ENCODE data around the gene GLT6D1.
"Not testable (repeated sequence)": the region's sequence is repeated elsewhere in the genome, so short reads cannot be mapped to it uniquely, and the experiment has no call there.

The GLT6D1 gene

DNA sequence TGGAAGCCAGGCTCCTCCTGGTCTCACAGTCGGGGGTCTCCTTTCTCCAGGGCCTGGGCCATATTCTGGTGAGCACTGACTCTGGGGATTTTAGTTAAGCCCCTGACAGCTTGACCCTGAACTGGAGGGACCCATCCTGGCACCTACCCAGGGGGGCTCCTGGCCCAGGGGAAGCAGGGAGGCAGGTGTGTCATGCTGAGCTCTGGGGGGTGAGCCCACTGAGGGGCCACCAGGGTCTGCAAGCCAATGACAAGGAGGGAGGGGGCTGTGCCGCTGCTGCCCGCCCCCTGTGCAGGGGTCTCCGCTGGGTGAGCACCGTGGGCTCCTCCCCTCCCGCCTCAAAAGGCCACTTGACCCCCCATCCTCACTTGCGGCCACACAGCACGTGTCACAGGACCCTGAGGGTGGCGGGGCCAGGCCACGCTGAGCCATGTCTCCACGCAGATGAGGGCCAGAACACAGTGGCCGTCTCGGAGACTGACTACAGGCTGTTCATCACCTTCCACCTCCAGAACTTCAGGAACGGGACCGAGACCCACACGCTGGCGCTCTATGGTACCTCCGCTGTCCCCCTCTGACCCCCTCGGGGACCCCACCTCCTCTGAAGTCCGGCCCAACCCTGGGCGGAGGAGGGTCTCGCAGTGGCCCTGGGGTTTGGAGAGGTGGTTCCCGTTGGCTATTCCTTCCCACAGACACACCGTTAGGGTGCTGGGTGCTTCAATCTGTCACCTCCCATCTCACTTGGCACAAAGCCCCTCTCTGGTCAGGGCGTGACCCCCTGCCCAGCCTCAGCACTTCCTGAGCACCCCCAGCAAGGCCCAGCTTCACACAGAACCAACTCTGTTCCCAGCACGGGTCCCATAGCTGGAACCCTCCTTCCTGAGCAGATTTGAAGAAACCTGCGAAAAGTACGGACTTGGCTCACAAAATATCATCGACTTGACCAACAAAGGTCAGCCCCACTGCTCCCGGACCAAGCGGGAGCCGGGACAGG, 25.8 kb upstream of the GLT6D1 start:
- no peak for FAIRE-seq

DNA sequence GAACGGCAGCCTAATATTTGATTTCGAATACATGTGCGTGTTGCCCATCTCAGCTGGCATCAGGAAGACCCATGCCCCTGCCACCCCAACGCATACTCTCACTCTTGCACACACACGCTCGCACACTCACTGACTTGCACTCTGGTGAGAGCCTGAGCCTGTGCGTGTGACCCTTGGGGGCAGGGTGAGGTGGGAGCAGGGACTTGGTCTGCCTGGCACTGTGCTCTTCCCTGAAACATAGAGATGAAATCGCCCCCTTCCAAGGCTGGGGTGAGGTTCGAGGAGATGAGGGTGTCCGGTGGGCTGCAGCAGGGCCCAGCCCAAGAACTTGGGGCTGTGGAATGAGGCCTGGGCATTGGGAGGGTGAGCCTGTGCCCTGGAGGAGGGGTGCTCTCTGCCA, 24.9 kb upstream of the GLT6D1 start:
- FAIRE-seq, result no peak

DNA sequence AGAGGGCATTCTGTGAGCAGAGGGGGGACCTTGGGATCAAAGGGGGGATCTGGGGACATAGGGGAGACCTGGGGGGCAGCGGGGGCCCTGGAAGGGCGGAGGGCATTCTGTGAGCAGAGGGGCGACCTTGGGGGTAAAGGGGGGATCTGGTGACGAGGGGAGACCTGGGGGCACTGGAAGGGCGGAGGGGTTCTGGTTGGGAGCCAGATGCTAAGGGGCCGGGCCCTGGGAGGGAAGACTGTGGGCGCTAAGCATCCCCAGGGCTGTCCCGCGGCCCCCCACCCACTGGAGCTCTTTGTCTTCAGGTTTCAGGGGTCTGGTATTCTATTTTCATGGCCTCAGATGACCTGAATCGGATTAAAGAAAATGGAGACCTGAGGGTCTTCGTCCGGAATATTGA, 24.5 kb upstream of the GLT6D1 start:
- FAIRE-seq, result no peak

DNA sequence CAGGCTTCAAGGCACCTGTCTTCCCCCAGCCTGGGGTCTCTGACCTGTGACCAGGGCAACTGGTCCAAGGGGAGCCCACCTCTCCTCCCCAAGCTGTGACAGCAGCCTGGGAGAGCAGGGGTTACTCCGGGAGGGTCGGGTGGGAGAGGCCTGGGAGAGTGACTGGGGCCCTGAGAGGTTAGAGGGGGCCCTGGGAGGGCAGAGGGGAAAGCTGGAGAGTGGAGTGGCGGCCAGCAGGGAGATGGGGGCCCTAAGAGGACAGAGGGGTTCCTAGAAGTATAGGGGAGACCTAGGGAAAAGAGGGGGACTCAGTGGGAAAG, 24.1 kb upstream of the GLT6D1 start:
- no peak for FAIRE-seq

DNA sequence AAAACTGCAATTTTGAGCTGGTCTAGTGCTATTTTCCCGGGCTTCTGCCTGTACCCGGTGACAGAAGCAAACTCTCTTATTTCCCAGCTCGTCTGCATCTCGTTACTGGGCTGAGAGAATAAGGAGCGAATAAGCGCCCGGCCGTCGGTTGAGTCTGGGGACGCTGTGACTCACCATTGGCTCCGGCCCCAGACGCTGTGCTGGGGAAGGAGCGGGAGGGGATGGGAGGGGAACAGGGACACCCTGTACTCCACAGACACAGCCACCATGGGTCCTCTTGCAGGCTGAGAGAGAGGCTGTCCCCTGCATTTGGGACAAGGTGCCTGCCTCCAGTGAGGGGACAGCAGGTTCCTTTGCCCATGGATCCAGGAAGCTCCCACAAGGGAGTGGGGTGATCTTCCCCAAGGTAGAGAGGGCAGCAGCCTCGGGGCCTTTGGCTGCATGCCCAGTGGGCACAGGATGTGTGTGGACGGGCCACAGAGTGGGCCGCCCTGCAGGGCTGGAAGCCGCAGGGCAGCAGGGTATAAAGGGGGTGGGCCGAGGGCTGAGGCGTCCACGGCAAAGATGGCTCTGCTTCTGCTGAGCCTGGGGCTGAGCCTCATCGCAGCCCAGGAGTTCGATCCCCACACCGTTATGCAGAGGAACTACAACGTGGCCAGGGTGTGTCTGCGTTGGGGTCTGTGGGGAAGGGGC, 23.6 kb upstream of the GLT6D1 start, which contains the start of gene LCN9:
Gene LCN9 (plus strand): TSS at position 552 of the 693 bp plus-strand sequence. CDS start 13 bp downstream, at position 565.
- FAIRE-seq, result no peak

DNA sequence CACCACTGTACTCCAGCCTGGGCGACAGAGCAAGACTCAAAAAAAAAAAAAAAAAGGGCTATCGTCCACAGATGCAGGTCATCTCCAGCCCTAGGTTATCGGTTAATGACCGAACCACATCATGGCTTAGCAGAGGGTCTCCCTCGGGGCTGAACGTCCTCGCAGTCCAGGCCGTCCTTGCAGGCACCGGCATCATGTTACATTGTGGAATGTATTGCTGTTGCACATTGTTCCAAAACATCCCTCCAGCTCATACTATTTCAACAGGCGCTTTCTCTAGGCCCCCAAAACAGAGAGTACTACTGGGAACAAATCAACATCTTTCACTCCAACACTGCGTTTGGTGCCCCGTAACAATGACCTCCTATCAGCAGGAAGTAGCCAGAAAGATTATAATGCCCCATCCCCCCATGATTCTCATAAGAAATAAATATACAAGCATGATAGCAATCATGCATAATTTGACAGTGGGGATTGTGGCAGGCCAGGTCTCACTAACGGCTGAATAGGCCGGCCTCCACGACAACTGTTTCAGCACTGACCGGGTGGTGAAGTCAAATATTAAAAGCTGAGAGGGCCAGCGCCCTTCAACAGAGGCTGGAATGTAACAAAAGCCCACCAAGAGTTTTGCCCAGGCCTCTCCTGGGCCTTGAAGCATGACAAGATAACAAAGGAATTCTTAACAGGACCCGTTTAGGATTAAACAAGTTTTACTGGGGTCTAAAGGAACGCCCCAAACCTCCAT, 22.6 kb upstream of the GLT6D1 start:
- no peak for FAIRE-seq

DNA sequence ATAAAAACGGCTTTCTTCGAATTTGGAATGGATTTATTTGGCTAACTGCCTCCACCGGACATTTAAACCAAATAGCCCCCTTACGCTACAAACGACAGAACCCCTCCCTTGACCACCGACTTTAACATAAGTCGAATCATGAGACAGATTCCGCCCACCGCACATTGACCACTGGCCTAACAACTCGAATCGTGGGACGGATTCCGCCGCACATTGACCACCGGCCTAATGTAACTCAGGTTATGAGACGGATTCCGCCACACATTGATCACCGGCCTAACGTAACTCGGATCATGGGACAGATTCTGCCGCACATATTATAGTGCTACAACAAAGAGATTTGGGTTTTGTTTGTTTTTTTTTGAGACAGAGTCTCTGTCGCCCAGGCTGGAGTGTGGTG, 21.1 kb upstream of the GLT6D1 start:
- FAIRE-seq, result no peak

DNA sequence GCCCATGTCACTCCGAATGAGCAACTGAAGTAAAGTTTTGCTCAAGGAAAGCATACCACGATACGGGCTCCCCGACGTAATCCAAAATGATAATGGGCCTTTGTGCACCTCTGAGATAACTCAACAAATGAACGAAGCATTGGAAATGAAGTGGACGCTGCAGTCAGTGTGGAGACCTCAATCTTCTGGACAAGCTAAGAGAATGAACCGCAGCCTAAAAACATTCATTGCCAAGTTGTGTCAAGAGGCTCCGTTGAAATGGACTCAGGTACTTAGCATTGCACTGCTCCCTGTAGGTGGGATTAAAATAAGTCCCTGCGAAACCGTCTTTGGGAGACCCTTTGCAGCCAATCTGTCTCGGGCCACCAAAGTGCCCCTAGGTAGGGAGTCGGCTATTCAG, 19.9 kb upstream of the GLT6D1 start:
- no peak for FAIRE-seq

DNA sequence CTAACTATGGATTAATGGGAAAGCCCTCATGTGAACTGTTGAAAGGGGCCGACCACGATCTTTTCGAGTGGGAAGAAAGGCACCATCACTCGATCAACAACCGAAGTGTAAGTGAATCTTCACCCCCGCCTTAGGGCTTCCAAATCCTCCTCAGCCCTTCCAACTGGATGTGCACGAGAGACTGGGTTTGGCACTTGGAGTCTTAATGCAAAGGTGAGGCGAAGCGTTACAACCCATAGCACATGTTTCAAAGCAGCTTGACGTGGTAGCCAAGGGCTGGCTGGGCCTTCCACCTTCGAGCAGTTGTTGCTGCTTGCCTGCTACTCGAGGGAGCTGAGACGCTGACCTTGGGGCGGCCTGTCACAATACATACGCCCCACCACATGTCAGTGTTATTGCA, 18.1 kb upstream of the GLT6D1 start:
- no peak for FAIRE-seq

DNA sequence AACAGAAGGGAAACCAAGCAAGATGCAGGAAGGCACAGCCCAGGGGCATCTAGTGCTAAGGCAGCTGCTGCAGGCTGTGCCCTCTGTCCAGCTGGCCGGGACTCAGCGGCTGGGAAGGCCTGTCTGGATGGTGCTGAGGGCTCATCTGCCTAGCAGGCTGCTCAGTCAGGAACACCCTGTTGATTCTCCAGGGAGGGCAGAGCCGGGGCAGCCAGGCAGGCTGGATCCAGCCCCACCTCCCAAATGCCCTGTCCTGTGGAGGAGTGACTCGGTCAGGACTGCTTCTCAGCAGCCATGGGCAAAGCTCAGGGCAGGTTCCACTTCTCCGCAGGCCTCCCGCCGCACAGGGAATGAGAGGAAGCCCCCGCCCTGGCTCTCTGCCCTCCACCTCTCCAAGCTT, 16.0 kb upstream of the GLT6D1 start:
- no peak for FAIRE-seq

DNA sequence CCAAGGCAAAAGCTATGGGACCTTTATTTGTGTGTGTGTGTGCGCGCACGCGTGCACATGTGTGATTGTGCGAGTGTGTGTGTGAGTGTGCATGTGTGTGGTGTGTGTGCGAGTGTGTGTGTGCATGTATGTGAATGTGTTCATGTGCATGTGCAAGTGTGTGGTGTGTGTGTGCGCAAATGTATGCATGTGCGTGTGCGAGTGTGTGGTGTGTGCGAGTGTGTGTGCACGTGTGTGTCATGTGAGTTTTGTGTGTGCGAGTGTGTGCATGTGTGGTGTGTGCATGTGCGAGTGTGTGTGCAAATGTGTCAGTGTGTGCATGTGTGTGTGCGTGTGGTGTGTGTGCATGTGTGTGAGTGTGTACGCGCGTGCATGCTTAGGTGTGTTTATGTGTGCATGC, 11.1 kb upstream of the GLT6D1 start:
- no peak for FAIRE-seq

DNA sequence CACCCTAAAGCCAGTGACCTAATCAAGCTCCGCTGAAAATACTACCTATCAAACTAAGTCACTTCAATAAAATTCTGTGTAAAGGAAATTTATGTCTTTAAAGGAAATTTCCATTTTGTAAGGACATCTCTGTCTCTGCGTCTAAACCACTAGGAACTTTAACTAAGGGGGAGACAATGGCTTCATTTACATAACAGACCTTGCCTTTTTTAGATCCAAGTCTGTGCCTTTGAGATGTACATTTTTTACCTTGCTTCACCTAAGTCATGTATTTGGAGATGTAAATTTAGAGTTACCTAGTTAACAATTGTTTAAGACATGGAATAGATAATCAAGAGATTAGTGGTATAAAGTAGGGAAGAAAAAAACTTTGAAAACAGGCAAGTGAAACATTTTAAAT, 10.2 kb upstream of the GLT6D1 start:
- no peak for FAIRE-seq

DNA sequence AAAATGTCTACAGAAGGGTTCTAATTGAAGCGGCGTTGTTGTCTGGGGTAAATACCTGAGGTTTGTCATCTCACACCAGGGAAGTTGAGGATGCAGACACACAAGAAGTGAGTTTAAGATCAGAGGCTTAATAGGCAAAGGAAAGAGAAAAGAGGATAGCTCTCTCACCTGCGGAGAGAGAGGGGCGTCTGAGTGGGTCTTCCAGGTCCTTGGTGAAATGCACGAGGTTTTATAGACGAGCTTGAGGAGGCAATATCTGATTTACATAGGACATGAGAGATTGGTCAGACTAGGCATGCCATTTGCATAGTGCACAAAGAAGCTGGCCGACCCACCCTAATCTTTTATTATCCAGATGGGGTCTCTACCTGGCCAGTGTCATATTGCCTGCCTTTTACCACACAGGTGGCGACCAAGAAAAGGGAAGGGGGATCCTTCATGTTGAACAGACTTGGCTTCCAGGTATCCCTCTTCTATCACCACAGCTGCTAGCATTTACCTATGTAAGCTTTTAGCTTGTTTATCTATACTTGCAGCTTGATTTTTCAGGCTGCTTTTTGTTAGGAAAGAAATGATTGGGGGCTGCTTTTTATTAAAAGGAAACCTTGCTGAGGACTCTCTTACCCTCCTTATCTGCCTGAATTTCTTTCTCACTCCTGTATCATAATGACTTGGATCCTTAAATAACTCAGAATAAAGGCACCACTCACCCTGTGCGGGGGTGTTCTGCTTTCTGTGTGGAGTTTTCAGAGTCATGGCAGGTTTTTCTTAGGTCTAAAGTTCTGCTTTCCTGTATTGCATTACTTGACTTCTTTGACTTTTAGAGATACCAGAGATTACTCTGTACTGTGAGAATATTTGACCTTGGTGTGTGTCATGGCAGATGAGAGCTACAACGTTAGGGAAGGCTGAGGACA, 9.4 kb upstream of the GLT6D1 start:
- FAIRE-seq, result no peak

DNA sequence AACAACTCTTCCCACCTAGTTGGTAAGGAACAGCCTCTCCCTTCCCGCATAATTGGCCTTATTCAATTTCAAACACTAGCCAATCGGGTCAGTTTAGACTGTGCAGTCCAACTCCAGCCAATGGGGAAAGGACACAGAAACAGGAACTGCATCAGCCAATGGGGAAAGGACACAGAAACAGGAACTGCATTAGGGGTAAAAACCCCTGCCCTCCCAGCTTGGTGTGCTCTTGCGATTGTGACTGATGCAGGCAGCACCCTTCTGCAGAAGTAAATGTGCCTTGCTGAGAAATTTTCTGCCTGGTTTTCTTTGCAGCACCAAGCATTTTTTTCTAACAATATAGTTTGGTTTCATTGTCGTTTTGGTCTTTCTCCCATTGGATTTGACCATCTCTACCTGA, 8.5 kb upstream of the GLT6D1 start:
- FAIRE-seq, result no peak

DNA sequence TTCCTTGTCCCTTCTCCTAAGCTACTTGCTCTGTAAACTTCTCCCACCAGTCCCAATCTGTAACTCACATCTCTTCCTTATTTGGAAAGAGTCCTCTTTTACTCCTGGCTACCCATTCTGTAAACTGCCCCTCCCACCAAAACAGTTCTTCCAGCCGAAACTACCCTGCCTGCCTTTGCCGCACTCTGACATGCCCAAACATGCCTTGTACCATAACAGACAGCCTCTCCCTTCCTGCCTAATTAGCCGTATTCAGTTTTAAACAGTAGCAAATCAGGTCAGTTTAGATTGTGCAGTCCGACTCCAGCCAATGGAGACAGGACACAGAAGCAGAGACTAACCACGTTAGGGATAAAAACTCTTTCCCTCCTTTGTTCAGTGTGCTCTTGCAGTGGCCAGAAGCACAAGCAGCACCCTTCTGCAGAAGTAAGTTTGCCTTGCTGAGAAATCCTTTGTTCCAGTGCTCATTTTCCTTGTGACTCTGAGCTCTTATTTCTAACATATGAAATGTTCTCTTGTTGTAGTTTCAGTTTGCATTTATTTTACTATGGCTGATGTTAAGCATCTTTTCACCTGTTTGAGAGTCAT, 5.4 kb upstream of the GLT6D1 start:
- no peak for FAIRE-seq

DNA sequence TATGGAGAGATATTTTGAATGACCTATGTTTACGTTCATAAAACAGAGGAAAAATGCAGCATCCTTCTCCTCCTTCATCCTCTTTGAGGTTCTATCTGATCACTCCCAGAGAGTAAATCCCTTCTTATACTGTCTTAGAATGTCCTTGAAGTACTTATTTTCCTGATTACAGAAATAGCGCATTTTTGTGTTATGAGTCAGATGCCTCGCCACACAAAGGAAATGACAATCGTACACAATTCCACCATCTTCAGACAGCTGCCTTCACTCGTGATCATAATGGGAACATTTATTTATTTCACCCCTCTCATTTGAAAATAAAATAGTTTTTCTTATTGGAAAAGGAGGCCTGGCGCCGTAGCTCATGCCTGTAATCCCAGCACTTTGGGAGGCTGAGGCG, 2.4 kb upstream of the GLT6D1 start:
- no peak for FAIRE-seq

DNA sequence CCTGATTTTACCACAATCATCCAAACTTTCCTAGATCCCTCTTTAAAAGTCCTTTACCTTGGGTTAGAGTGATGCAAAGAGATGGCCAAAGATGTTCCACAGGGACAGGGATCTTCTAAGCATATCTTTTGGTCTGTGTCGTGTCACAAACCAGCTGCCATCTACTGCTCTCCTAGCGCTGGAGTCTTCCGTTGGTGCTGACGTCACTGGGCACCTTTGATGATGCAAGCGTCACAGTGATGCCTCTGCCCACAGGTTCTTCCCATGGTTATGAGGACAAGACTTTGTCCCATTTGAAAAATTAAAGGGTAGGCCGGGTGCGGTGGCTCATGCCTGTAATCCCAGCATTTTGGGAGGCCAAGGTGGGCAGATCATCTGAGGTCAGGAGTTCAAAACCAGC, 1.7 kb upstream of the GLT6D1 start:
- no peak for FAIRE-seq

DNA sequence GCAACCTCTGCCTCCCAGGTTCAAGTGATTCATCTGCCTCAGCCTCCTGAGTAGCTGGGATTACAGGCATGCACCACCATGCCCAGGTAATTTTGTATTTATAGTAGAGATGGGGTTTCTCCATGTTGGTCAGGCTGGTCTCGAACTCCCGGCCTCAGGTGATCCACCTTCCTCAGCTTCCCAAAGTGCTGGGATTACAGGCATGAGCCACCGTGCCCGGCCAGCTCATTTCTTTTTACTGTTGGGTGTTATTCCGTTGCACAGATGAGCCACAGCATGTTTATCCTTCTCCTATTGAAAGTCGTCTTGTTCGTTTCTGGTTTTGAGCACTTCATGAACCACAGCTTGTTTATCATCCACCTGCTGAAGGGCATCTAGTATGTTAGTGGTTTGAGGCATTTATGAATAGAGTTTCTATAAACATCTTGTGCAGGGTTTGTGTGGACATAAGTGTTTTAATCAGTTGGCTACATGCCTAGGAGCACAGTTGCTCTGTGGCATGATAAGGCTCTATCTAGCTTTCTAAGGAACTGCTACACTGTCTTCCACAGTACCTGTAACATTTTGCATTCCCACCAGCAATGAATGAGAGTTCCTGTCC, 2.3 kb downstream of the GLT6D1 start:
- not testable (repeated sequence) for FAIRE-seq

DNA sequence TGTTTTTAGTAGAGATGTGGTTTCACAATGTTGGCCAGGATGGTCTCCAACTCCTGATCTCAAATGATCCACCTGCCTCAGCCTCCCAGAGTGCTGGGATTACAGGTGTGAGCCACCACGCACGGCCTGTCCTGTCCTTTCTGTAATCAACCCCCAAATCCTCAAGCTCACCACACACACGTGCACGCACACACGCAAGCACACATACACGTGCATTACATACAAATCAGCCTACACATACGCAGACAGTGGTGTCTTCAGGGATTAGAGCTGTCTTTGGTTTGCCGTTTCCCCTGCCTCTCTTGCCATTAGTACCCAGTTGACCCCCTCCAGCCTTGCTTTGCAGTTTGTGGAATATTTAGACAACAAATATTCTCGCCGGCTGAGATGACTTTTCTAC, 6.5 kb downstream of the GLT6D1 start:
- no peak for FAIRE-seq

DNA sequence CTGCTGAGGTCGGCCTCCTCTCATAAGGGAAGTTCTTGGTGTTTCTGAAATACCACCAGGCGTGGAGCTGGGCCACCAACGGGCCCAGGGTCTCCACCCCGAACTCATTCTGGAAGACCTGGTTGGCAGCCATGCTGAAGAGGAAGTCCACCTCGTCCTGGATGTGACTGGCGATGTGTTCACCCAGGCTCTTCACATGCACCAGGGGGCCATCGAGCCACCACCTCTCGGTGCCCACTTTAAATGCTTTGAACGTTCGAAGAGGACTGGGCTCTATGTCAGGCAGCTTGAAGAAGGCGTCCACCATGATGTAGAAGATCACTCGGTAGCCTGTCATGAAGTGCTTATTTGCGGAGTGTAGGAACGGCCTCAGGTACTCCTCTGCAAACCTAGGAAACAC, 15.1 kb downstream of the GLT6D1 start:
- FAIRE-seq, result no peak

DNA sequence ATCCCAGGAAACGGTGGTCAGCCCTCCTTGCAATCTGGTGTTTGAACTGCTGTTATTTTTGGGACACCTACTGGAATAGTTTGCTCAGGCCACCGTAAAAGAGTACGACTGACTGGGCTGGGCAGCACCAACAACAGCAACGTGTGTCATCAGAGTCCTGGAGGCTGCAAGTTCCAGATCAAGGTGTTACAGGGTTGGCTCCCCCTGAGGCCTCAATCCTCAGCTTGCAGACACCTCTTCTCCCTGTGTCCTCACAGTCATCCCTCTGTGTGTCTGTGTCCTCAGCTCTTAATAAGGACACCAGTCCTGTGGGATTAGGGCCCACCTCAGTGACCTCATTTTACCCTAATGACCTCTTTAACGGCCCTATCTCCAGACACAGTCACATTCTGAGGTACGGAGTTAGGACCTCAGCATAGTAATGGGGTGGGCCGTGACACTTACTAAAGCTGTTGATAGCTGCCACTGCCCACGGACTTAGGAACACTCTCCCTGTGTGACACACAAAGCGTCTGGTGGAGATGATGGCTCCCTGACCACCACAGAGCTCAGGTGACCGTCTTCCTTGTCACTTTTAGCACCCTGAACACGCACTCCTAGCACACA, 16.8 kb downstream of the GLT6D1 start:
- FAIRE-seq, result no peak

Measured in islet of Langerhans (tissue), 1 donor.